GM13977 (cell line): ENCODE results near the gene GALNT13.

ENCODE experiments used
- DNase-seq: peaks from one replicate; pipeline ENCODE4 v3.0.0; 2012; ENCODE audit warnings: low spot score
- in situ Hi-C: fragments of 300-500 bp; cut with MboI; formaldehyde crosslinking; loops from one replicate; pipeline ENCODE4 v1.12.0; 2022; ENCODE audit warnings: low sequenced_read_pairs, low pct_unique_long_range_greater_than_20kb, mixed read lengths, inconsistent platforms; ENCODE audit not compliant: unreplicated experiment
- TF ChIP-seq, protein P1 (sequence below): IDR thresholded peaks from 2 replicates; pipeline ENCODE4 v1.5.1; 2012; ENCODE audit warnings: mild to moderate bottlenecking, control low read depth; ENCODE audit not compliant: insufficient read depth; ENCODE audit errors: extremely low read depth, missing control alignments

GALNT13 gene

DNA sequence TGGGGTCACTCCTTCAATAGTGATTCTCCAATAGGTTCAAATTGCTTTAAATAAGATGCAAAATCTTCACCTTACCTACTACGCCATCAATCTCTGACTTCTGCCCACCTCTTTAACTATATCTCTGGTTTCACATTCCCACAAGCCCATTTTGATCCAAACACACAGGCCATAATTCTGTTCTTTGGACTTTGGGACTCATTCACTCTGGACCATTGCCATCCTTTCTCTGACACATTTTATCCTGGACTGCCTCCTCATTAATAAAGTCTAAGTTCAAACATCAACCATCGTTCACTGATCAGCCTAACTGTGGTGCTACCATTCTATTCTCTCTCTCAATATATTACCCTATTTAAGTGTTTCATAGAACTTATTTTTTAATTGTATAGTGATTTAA is 332.2 kb downstream of the GALNT13 start:
- TF ChIP-seq, protein P1, sequence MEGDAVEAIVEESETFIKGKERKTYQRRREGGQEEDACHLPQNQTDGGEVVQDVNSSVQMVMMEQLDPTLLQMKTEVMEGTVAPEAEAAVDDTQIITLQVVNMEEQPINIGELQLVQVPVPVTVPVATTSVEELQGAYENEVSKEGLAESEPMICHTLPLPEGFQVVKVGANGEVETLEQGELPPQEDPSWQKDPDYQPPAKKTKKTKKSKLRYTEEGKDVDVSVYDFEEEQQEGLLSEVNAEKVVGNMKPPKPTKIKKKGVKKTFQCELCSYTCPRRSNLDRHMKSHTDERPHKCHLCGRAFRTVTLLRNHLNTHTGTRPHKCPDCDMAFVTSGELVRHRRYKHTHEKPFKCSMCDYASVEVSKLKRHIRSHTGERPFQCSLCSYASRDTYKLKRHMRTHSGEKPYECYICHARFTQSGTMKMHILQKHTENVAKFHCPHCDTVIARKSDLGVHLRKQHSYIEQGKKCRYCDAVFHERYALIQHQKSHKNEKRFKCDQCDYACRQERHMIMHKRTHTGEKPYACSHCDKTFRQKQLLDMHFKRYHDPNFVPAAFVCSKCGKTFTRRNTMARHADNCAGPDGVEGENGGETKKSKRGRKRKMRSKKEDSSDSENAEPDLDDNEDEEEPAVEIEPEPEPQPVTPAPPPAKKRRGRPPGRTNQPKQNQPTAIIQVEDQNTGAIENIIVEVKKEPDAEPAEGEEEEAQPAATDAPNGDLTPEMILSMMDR: no peak
- in situ Hi-C loops: no loop called here
- DNase-seq: no peak

DNA sequence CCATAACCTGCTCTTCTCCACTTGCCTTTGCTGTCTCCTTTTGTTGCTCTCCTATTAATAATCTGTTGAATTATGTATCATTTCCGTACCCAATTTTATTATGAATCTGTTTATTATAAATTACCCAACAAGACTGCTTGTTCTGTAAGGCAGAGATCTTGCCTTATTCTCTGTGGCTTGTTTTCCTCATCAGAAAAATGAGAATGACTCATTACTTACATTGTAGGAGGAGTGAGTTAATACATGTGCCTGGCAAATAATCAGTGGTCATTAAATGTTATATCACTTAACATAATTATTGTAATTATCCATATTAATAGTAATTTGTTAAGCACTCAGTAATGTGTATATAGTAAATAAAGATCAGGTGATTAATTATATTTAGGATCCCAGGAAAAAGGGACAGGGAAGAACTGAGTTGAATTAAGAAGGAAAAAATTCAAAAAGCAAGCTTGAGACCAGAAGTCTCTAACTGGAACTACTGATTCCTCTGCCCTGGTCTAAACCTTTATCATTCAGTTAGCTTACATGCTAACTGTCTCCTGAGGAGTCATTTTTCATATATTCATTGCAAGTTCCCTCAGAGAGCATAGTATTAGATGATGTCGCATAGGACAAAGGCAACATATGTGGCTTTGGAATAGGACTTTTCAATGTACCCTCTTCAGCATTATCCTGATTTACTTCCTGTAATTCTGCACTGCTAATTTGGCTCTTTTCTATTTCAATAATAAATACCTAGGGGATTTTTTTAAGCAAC is 335.7 kb downstream of the GALNT13 start:
- TF ChIP-seq, protein P1: no peak
- no peak for DNase-seq
- in situ Hi-C loops: no loop called here

DNA sequence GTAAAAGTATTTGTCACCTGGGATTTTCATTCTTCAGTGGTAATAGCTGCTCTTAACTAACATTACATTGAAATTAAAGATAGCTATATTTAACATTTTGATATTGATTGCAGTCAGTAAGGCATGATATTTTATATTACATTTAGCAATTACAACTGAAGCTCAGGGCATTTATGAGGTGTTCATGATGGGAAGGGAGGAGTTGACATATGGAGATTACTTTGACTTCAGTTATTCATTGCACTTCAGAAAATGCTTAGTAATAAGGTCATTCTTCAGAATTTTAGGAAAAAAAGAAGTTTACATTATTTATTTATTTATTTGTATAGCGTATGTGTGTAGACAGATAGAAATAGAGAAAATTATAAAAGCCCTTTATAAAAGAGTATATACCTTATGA is 352.0 kb downstream of the GALNT13 start:
- no peak for DNase-seq
- TF ChIP-seq, protein P1: no peak
- in situ Hi-C loops: no loop called here

DNA sequence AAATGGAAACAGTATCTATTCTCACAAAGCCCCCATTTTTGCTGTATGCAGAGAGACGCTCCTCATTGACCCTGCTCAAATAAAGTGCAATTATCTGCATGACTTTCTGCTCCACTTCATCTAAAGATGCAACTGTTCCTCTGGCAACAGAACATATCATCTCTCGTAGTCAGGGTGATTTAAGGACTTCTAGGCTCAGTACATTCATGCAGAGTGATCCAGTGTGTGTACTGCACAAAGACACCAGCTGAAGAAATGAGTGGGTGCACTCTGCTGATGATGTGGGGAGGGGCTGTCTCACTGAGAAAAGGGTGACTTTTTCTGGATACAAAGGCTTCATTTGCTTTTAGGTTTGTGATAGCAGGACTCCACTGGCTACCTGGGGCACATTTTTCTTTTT is 355.2 kb downstream of the GALNT13 start:
- in situ Hi-C loops: no loop called here
- DNase-seq: no peak
- TF ChIP-seq, protein P1: no peak

DNA sequence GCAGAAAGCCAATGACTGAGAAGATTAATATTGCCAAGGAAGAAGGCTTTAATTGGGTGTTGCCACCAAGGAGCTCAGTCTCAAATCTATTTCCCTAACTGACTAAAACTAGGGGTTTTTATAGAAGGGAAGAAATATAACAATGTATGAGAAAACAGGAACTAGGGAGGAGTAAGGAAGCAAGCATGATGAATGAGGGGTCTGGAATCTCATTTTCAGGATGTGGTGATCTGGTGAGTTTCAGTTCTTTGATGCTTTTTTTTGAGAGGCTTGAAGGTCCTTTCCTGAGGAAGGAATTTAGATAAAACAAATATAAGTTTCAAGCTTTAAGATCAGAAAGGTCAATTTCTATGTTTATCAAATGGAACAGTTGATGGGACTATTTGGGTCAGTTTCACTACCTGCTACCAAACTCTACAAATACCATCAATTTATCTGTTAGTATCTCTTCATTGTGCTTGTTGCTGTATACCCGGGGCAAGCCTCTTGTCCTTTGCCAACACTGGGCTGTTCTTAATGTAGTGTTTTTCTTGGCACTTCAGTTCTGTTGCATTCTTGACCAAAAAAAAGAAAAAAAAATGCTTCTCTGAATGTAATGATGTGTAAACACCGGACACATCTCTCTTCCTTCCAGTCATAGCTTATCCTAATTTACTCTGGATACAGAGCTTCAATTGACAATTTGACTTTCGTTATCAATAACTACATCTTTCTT is 357.0 kb downstream of the GALNT13 start:
- TF ChIP-seq, protein P1: no peak
- in situ Hi-C loops: no loop called here
- DNase-seq: no peak

DNA sequence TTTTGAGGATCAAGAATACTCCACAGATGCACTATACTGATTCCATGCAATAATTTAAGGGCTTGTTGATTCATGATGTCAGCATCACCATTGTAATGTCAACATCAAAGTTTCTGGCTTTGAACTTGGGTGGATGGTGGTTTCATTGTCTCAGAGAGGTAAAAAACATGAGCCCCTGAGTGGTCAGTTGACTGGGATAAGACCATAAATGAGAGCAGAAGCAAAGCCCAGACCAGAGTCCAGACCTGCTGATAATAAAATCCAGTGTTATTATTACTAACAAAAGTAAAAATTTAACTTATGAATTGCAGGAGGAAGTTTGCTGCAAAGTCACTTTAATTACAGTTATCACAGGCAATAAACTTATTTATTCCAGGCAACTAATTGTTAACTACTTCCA is 358.2 kb downstream of the GALNT13 start:
- no peak for DNase-seq
- TF ChIP-seq, protein P1: no peak
- in situ Hi-C loops: no loop called here
